HUES48 (cell line): ENCODE data around the gene CD27.

Experiments
- H3K27ac ChIP-seq: one replicate; pipeline ENCODE4 v1.7.0; 2013; ENCODE audit warnings: low read depth, low read length, inconsistent platforms
- H3K27me3 ChIP-seq: 2 replicates; pipeline ENCODE4 v1.6.1; 2013; ENCODE audit warnings: mild to moderate bottlenecking, low read length; ENCODE audit not compliant: control insufficient read depth, insufficient read depth
- H3K36me3 ChIP-seq: 2 replicates; pipeline ENCODE4 v1.6.1; 2013; ENCODE audit warnings: low read length; ENCODE audit not compliant: control insufficient read depth, insufficient read depth
- H3K4me1 ChIP-seq: 2 replicates; pipeline ENCODE4 v1.6.1; 2013; ENCODE audit warnings: mild to moderate bottlenecking, low read length; ENCODE audit not compliant: control insufficient read depth, insufficient read depth
- H3K4me3 ChIP-seq: 2 replicates; pipeline ENCODE4 v1.5.1; 2013; ENCODE audit warnings: mild to moderate bottlenecking, low read depth, low read length
- H3K9ac ChIP-seq: 2 replicates; pipeline ENCODE4 v1.6.1; 2013; ENCODE audit warnings: mild to moderate bottlenecking, low read depth, low read length, moderate library complexity
- H3K9me3 ChIP-seq: 2 replicates; pipeline ENCODE4 v1.6.1; 2013; ENCODE audit warnings: low read length; ENCODE audit not compliant: control insufficient read depth, insufficient read depth

Gene CD27

DNA sequence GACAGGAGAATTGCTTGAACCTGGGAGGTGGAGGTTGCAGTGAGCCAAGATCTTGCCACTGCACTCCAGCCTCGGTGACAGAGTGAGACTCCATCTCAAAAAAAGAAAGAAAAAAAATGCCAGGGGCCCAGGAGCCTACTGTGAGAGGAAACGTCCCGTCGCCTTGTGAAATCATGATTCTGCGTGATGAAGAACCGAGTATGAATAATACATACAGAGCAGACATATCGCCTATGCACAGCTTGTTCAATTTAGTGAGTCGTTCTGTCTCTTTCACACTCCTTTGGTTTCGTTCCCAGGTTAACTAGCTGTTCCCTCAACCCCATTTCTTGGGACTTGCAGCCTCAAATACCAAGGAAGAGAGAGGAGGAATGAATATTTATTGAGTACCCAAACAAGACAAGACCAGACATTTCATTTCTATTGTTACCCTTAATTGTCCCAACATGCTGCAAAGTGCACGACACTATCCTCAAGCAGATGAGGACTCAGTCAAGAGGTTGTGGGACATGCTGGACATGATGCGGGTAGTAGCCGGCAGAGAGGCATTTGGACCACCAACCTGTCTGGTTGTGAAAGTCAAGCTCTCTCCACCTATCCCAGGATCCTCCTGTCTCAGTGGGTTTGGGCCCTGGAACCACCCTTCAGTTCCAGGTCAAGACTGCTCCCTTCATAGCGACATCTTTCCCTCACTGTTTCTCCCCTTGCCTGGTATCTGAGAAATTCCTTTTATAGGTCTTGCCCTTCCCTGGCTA lies 8.6 kb upstream of the CD27 start:
- Histone ChIP-seq H3K27me3 (no peaks in the 10 kb centered on the region), H3K9me3 (no peaks in the 10 kb centered on the region), H3K4me1 (peaks cover 17% of the 10 kb centered on the region), H3K9ac (no peak overlapping the region), H3K36me3 (no peaks in the 10 kb centered on the region), H3K27ac (no peak overlapping the region), H3K4me3 (no peak overlapping the region)

DNA sequence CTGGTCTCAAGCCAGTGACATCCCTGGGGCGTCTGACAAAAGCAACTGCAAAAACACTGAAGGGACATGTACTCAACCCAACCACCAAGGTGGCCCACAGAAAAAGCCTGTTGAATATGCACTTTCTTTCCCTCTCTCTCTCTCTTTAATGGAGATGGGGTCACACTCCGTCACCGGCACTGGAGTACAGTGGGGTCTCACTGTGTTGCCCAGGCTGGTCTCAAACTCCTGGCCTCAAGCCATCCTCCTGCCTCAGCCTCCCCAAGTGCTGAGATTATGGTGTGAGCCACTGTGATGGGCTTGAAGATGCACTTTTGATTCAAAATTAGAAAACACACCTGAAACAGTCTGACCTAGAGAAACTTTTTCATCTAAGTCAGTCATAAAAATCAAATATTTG lies 7.2 kb upstream of the CD27 start:
- Histone ChIP-seq H3K4me1 (peaks cover 17% of the 10 kb centered on the region), H3K27me3 (no peaks in the 10 kb centered on the region), H3K4me3 (no peak overlapping the region), H3K27ac (no peak overlapping the region), H3K9ac (no peak overlapping the region), H3K9me3 (no peaks in the 10 kb centered on the region), H3K36me3 (no peaks in the 10 kb centered on the region)

DNA sequence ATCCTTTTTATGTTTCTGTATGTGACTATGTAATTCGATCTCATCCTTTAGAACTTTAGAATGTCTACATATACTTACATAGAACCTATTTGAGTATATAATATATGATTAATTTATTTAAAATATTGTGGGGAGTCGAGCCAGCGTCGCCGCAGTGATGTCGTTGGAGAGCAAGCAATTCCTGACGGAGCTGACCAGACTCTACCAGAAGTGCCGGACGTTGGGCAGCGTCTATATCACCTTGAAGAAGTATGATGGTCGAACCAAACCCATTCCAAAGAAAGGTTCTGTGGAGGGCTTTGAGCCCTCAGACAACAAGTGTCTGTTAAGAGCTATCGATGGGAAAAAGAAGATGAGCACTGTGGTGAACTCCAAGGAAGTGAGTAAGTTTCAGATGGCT lies 6.4 kb upstream of the CD27 start:
- Histone ChIP-seq H3K9me3 (no peaks in the 10 kb centered on the region), H3K36me3 (no peaks in the 10 kb centered on the region), H3K27ac (no peak overlapping the region), H3K4me3 (no peak overlapping the region), H3K4me1 (peaks cover 15% of the 10 kb centered on the region), H3K27me3 (no peaks in the 10 kb centered on the region), H3K9ac (no peak overlapping the region)

DNA sequence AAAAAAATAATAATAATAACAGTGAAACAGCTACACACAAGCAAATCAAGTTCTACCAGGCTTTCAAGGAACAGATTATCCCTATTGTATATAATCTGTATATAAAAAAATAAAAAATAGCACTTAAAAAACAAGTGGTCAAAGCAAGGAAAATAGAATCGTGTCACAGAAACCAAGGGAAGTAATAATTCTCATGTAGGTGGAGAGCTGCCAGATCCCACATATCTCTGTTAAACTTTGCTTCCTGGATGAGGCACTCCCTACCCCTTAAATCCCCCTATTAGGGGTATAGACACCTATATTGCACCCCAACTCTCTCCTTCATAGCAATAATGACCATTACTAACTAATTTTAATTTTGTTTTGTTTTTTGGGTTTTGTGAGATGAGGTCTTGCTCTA lies 4.4 kb upstream of the CD27 start:
- no peaks in the 10 kb centered on the region for H3K27me3 ChIP-seq
- no peak overlapping the region for H3K27ac ChIP-seq
- no peaks in the 10 kb centered on the region for H3K9me3 ChIP-seq
- no peak overlapping the region for H3K4me3 ChIP-seq
- H3K9ac ChIP-seq = no peak overlapping the region
- H3K36me3 ChIP-seq = no peaks in the 10 kb centered on the region
- no peaks in the 10 kb centered on the region for H3K4me1 ChIP-seq

DNA sequence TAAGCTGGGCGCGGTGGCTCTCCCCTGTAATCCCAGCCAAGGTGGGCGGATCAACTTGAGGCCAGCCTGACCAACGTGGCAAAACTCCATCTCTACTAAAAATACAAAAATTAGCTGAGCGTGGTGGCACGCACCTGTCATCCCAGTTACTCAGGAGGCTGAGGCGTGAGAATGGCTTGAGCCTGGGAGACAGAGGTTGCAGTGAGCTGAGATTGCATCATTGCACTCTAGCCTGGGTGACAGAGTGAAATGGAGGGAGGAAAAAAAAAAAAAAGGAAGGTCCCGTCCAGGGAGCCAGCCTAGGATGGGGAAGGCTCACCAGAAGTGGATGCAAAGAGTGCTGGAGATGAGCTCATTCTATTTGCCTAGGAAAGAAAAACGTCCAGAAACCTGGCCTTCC lies 1.9 kb upstream of the CD27 start:
- no peak overlapping the region for H3K4me3 ChIP-seq
- H3K9me3 ChIP-seq = no peaks in the 10 kb centered on the region
- no peak overlapping the region for H3K9ac ChIP-seq
- H3K27ac ChIP-seq = no peak overlapping the region
- no peaks in the 10 kb centered on the region for H3K4me1 ChIP-seq
- H3K36me3 ChIP-seq = no peaks in the 10 kb centered on the region
- H3K27me3 ChIP-seq = no peaks in the 10 kb centered on the region

DNA sequence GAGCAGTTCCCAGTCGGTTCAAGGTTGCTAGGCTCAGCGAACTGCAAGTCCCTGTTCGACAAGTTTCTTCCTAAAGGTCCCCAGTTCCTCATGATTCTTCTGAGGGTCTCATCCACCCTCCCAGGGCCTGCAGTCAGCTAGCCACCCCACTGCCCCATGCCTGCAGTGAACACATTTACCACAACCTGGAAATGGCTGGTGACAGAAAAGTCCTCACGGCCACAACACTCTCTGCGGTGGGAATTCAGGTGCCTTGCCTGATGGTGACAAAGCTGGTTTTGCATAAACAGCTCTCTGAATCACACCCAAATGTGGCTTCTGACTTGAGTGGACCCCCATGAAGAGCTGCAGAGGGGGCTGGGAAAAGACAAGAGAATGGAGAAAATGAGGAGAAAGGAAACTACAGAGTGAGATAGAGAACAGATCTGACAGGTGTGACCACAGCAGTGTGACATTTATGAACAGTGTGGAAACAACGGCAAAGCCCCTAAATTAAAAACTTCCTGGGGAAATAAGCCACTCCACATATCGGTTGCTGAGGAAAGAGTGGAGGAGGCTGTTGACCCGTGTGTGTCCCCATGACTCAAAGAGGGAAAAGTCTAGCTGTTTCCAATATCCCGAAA lies 1.3 kb upstream of the CD27 start:
- H3K27ac ChIP-seq = no peak overlapping the region

DNA sequence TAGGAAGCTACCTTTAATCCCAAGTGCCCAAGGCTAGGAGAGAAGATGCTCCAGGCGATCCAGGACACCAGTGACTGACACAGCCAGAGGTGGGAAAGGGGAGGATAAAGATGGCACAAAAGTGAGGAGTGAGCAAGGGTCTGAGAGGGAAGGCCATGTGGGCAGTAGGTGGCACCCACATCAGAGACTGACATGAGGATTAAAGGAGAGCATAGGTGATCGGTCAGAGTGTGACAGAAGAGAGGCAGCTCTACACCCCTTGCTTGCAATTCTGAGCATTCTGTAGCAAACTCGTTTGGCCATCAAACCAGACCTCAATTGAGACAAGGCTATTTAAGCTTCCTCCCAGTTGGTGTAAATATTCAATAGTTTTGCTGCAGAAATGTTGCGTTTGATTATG lies 724 bp upstream of the CD27 start:
- no peak overlapping the region for H3K9ac ChIP-seq
- no peaks in the 10 kb centered on the region for H3K4me1 ChIP-seq
- no peak overlapping the region for H3K27ac ChIP-seq

More for the DNA sequence above, 1.3 kb upstream of the CD27 start:
- H3K27me3 ChIP-seq = no peaks in the 10 kb centered on the region
- H3K4me1 ChIP-seq = no peaks in the 10 kb centered on the region
- H3K9ac ChIP-seq = no peak overlapping the region
- H3K36me3 ChIP-seq = no peaks in the 10 kb centered on the region
- no peaks in the 10 kb centered on the region for H3K9me3 ChIP-seq
- no peak overlapping the region for H3K4me3 ChIP-seq

DNA sequence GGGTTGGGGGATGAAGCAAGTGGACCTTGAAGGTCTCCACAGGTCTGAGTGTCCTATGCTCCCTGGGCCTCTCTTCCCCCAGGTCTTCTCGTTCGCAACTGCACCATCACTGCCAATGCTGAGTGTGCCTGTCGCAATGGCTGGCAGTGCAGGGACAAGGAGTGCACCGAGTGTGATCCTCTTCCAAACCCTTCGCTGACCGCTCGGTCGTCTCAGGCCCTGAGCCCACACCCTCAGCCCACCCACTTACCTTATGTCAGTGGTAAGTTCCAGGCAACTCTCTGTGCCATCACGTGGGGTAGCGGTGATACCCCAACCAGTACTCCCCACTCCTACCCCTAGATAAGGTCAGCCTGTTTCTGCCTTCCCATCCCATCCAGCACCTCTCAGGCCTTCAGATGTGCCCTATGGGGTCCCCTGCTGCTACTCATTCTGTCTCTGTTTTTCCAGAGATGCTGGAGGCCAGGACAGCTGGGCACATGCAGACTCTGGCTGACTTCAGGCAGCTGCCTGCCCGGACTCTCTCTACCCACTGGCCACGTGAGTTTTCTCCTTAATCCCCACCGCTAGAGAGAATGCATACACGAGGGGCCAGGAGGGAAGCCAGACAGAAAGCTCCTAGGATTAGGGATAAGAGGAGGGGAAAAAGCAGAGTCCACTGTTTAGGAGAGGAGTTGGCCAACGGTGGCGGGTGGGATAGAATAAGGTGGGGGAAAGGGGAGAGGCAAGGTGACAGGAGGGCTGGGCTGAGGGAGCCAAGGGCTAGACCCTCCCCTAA lies 5.5 kb downstream of the CD27 start:
- peaks cover 37% of the 10 kb centered on the region for H3K4me1 ChIP-seq

More for the DNA sequence above, 724 bp upstream of the CD27 start:
- H3K27me3 ChIP-seq = no peaks in the 10 kb centered on the region
- no peaks in the 10 kb centered on the region for H3K36me3 ChIP-seq
- H3K4me3 ChIP-seq = no peak overlapping the region
- H3K9me3 ChIP-seq = no peaks in the 10 kb centered on the region

DNA sequence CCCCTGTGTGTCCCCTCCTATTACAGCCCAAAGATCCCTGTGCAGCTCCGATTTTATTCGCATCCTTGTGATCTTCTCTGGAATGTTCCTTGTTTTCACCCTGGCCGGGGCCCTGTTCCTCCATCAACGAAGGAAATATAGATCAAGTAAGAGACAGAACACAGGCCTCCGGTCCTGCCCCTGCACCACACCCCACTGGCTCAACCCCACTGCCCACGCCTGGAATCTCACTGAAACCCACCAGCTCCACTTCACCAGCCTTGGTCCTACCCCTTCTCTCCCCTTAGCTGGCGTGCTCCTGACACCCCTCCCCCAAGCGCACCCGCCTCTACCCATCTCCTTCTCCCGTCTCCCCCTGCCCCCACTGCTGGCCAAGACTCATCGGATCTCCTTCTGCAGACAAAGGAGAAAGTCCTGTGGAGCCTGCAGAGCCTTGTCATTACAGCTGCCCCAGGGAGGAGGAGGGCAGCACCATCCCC lies 6.2 kb downstream of the CD27 start:
- H3K36me3 ChIP-seq = no peaks in the 10 kb centered on the region
- peak overlapping the region; percentile 41 for H3K4me3 ChIP-seq
- H3K4me1 ChIP-seq = peaks cover 37% of the 10 kb centered on the region
- no peaks in the 10 kb centered on the region for H3K27me3 ChIP-seq
- peak overlapping the region; percentile 92 for H3K27ac ChIP-seq
- peak overlapping the region; percentile 49 for H3K9ac ChIP-seq
- no peaks in the 10 kb centered on the region for H3K9me3 ChIP-seq

More for the DNA sequence above, 5.5 kb downstream of the CD27 start:
- Histone ChIP-seq H3K4me3 (0 out of 2 replicates have a peak overlapping the region, but pooled peaks have one; percentile 41), H3K27me3 (no peaks in the 10 kb centered on the region), H3K36me3 (no peaks in the 10 kb centered on the region), H3K9ac (no peak overlapping the region), H3K9me3 (no peaks in the 10 kb centered on the region), H3K27ac (peak overlapping the region; percentile 92)

DNA sequence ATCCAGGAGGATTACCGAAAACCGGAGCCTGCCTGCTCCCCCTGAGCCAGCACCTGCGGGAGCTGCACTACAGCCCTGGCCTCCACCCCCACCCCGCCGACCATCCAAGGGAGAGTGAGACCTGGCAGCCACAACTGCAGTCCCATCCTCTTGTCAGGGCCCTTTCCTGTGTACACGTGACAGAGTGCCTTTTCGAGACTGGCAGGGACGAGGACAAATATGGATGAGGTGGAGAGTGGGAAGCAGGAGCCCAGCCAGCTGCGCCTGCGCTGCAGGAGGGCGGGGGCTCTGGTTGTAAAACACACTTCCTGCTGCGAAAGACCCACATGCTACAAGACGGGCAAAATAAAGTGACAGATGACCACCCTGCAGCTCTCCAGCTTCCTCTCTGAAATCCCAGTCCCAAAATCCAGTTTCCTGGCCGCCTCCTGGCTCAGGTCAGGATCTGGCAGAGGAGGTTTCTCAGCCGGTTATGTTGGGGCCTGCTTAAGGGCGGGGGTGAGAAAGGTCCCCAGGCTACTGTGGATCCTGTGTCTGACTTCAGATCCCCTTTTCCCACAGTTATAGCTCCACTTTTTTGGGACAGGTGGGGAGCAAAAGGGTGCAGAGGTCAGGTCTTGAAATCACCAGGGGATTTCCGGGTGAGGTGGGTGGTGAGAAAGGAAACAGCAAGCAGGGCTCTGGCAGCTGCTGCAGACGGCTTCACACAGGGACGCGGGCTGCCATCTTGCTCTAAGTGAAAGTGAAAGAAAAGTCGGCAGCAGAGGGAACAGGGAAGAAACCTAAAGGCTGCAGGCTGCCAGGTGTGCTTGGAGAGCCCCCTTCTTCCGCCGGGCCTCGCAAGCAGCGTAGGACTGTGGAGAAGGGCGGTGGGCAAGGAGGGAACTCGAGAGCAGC lies 6.8 kb downstream of the CD27 start, which contains the start of gene TAPBPL:
TSS of gene TAPBPL (plus strand) at position 695 of the 897 bp plus-strand sequence. CDS start 207 bp downstream, outside the sequence.
- Histone ChIP-seq H3K4me3 (peak within 1 kb of the TSS; percentile 41), H3K4me1 (peaks cover 37% of the 10 kb centered on the region), H3K27me3 (no peaks in the 10 kb centered on the region), H3K9me3 (no peaks in the 10 kb centered on the region), H3K9ac (peak within 1 kb of the TSS; percentile 49), H3K27ac (peak within 1 kb of the TSS; percentile 92), H3K36me3 (no peaks in the 10 kb centered on the region)
